Measurements from ENCODE around the gene MRPS26.

DNA sequence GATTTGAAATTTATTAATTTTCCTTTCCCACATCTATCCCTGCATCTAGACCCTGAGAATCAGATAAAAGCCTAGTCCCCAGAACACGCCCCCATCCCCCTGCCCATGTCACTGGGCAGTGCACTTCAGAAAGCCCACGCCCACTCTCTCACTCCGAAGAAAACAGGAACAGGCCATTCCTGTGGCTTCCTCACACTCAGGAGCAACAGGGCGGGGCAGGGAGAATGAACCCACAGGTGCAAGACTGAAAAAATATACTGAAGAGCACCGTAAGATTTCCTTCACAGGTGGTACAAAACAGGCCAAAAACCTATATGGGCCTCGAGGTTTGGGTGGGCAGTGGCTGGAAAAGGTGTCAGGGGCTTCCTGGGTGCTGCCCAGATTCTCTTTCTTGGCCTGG lies 29.0 kb downstream of the MRPS26 start:
- TF ChIP-seq, protein P1, sequence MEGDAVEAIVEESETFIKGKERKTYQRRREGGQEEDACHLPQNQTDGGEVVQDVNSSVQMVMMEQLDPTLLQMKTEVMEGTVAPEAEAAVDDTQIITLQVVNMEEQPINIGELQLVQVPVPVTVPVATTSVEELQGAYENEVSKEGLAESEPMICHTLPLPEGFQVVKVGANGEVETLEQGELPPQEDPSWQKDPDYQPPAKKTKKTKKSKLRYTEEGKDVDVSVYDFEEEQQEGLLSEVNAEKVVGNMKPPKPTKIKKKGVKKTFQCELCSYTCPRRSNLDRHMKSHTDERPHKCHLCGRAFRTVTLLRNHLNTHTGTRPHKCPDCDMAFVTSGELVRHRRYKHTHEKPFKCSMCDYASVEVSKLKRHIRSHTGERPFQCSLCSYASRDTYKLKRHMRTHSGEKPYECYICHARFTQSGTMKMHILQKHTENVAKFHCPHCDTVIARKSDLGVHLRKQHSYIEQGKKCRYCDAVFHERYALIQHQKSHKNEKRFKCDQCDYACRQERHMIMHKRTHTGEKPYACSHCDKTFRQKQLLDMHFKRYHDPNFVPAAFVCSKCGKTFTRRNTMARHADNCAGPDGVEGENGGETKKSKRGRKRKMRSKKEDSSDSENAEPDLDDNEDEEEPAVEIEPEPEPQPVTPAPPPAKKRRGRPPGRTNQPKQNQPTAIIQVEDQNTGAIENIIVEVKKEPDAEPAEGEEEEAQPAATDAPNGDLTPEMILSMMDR (IDR thresholded peaks at IDR 0.05) = no peak
- no peak for TF ChIP-seq POLR2A (IDR thresholded peaks at IDR 0.05)
- no peak for TF ChIP-seq POLR2AphosphoS5 (IDR thresholded peaks at IDR 0.05)
